SH-SY5Y (cell line): ENCODE data around the gene TEX19.

Source experiments
- GATA2 ChIP-seq: IDR thresholded peaks from 2 replicates; pipeline ENCODE4 v1.6.1; 2011; ENCODE audit warnings: mild to moderate bottlenecking, low read depth, low read length
- GATA3 ChIP-seq: IDR thresholded peaks from 2 replicates; pipeline ENCODE4 v1.6.1; 2011; ENCODE audit warnings: low read depth, mild to moderate bottlenecking, low read length, moderate library complexity

DNA sequence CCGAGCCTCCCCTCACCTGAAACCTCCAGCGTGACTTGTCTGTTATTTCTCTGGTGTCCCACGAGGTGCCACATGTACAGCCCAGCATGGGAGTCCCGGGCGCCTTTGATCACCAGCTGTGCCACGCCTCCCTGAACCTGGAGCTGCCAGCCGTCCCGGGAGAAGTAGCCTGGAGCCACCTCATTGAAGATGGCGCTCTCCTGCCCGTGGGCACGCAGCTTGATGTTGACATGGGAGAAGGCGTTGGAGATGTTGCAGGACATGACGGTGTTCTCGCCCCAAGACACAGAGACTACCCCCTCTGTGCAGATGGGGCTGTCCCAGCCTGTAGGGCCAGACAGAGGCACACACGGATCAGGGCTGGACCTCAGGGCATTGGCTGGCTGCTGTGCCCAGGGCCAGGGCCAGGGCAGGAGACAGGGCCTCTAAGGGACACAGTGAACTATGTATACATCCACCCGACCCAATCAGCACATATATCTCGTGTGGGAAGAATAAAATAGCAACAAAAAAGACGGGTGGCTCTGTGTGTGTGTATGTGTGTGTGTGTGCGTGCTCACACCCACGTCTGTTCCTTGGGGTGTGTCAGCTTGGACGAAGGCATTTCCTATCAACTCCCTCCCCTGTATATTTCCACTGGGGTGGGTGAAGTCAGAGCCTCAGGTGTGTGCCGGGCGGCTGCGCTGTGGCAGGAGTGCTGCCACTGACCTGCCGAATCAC lies 34.3 kb upstream of the TEX19 start:
- TF ChIP-seq GATA2 = no peak
- TF ChIP-seq GATA3 = no peak
